Effector memory CD4-positive, alpha-beta T cell (primary cell): ENCODE data around the gene CLEC16A.
A peak's percentile ranks its signal among the peaks of the same experiment; 100 is the strongest.

Experiments used
- DNase-seq, 3 donors: peaks; one replicate each; pipeline ENCODE4 v3.0.0-alpha.2; 2020
- H3K27ac ChIP-seq: 2 replicates; pipeline ENCODE4 v1.7.0; 2013; ENCODE audit warnings: mild to moderate bottlenecking, low read length, moderate library complexity; ENCODE audit not compliant: insufficient read depth, poor library complexity, severe bottlenecking
- H3K27me3 ChIP-seq: replicated peaks from 2 replicates; pipeline ENCODE4 v1.7.0; 2013; ENCODE audit warnings: mild to moderate bottlenecking, low read length; ENCODE audit not compliant: insufficient read depth, control insufficient read depth, poor library complexity, severe bottlenecking
- H3K36me3 ChIP-seq: 2 replicates; pipeline ENCODE4 v1.7.0; 2013; ENCODE audit warnings: mild to moderate bottlenecking, low read length, moderate library complexity; ENCODE audit not compliant: control insufficient read depth, insufficient read depth
- H3K4me1 ChIP-seq: 2 replicates; pipeline ENCODE4 v1.7.0; 2013; ENCODE audit warnings: low read length, mild to moderate bottlenecking; ENCODE audit not compliant: control insufficient read depth, insufficient read depth, poor library complexity, severe bottlenecking
- H3K4me3 ChIP-seq: 2 replicates; pipeline ENCODE4 v1.7.0; 2013; ENCODE audit warnings: low read length, low read depth, mild to moderate bottlenecking; ENCODE audit not compliant: insufficient read depth, poor library complexity, severe bottlenecking
- H3K9me3 ChIP-seq: 2 replicates; pipeline ENCODE4 v1.7.0; 2013; ENCODE audit warnings: mild to moderate bottlenecking, low read length, moderate library complexity; ENCODE audit not compliant: control insufficient read depth

Gene CLEC16A

DNA sequence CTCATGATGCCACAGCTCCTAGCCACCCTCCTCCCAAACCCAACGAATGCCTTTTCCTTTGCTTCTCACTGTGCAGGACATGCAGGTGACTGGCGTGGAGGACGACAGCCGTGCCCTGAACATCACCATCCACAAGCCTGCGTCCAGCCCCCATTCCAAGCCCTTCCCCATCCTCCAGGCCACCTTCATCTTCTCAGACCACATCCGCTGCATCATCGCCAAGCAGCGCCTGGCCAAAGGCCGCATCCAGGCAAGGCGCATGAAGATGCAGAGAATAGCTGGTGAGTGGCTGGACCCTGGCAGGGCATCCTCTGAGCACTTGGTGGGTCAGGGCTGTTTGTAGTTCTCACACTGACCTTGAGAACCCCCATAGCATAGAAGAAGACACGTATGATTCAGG, 179.3 kb downstream of the CLEC16A start:
- Histone ChIP-seq H3K27me3 (no peaks in the 10 kb centered on the region), H3K36me3 (peaks cover 17% of the 10 kb centered on the region), H3K27ac (no peak overlapping the region), H3K4me3 (no peak overlapping the region), H3K9me3 (no peaks in the 10 kb centered on the region), H3K4me1 (no peaks in the 10 kb centered on the region)
- no peak for DNase-seq

DNA sequence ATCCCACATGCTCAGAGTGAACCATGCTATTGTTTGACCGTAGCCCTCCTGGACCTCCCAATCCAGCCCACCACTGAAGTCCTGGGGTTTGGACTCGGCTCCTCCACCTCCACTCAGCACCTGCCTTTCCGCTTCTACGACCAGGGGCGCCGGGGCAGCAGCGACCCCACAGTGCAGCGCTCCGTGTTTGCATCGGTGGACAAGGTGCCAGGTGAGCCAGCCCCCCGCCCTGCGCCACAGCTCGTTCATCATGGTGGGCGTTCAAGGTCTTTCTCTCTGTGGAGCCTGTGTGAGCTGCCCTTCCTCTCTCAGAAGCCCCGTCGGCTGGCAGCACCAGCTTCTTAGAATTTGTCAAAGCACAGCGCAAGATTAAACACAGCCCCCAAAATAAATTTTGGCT, 181.6 kb downstream of the CLEC16A start:
- Histone ChIP-seq H3K4me1 (no peaks in the 10 kb centered on the region), H3K27ac (no peak overlapping the region), H3K36me3 (peaks cover 17% of the 10 kb centered on the region), H3K9me3 (no peaks in the 10 kb centered on the region), H3K27me3 (no peaks in the 10 kb centered on the region), H3K4me3 (no peak overlapping the region)
- DNase-seq, result no peak

DNA sequence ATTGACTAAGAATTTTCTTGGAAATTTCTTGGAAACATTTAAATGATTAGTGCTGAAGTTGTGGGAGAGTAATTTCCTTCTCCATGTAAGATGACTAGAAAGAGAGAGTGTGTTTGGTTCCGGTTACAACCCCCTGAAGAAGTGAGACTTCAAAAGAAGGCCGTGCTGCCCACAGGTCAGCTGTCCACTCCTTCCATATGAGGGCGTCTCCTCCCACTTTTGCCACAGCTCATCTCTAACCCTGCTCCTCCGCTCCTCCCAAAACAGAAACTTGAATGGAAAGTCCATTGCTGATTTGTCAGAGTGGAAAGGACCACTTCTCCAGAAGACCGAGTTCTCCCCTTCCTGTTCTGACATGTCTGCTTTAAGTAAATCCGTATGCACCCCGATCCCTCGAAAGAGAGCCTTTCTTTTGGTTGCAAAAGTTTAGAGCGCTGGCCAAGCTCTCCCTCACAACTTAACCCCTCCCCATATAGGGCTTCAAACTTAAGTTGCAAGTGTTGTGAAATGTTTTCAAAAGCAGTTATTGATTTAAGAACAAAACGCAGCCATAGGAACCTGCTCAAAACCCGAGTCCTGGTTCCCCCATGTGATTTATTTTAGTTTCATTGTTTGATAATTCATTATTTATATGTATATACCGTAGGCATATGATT, 182.2 kb downstream of the CLEC16A start:
- no peaks in the 10 kb centered on the region for H3K9me3 ChIP-seq
- H3K36me3 ChIP-seq, result peaks cover 17% of the 10 kb centered on the region
- H3K4me1 ChIP-seq, result no peaks in the 10 kb centered on the region
- no peak overlapping the region for H3K4me3 ChIP-seq
- H3K27me3 ChIP-seq, result no peaks in the 10 kb centered on the region
- DNase-seq, result no peak
- H3K27ac ChIP-seq, result no peak overlapping the region

DNA sequence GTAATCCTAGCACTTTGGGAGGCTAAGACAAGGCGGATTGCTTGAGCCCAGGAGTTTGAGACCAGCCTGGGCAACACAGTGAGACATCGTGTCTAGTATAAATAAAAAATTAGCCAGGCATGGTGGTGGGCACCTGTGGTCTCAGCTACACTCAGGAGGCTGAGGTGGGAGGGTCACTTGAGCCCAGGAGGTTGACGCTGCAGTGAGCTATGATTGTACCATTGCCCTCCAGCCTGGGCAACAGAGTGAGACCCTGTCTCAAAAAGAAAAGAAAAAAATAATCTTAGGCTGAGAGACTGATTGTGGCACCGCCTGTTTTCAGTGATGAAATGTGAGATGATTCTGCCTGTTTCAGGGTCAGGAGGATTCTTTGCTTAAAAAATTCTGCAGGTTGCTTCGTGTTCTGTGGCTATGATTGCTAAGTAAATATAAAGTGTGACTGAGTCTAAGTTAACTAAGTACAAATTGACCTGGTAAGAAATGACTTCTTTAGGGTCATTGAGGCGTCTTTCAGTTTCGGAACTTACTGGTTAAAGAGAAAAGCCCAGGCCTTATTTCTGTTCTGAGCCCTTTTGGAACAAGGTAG, 183.3 kb downstream of the CLEC16A start:
- DNase-seq, result no peak
- Histone ChIP-seq H3K9me3 (no peaks in the 10 kb centered on the region), H3K4me3 (no peak overlapping the region), H3K36me3 (peaks cover 17% of the 10 kb centered on the region), H3K27ac (no peak overlapping the region), H3K27me3 (no peaks in the 10 kb centered on the region), H3K4me1 (no peaks in the 10 kb centered on the region)

DNA sequence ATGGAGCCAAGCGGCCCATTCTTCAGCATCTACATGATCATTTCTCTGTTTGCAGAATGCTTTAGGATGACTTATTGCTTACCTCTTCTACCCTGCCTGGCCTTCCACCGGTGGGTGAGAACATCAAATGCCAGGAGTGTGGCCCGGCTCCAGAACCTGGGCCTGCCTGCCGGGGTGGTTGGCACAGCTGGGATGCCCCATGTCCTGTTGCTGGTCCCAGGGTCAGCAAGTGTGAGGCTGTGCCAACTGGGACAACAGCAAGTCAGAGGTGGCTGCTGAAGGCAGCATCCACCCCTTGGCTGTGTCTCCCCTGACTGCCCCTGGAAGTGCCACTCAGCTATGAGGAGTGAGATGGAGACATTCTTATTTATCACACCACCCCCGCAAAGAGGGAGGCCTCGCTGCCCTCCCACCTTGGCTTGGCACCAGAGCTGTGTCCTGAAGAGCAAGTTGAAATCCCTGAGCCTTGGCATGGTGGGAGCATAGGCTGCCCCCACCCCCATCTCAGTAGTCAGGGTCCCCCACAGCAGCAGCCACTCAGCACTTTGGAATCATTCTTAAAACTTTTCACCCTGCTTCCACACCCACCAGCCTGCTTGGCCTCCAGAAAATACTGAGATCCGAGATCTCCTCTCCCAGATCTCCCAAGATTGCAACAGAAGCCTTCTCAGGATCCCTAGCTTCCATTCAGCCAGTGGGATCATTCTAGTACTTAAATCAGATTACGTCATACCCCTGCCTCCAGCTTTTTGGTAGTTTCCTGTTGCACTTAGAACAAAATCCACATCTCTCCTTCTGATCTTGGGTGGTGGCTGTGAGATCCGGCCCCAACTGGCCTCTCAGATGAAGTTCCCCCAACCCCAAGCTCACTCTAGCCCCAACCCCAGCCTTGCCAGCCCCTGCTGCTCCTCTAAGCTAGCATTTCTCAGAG, 184.1 kb downstream of the CLEC16A start:
- H3K9me3 ChIP-seq, result no peaks in the 10 kb centered on the region
- H3K27ac ChIP-seq, result peak overlapping the region; percentile 7
- H3K27me3 ChIP-seq, result no peaks in the 10 kb centered on the region
- peaks cover 11% of the 10 kb centered on the region for H3K36me3 ChIP-seq
- DNase-seq, result no peak
- H3K4me3 ChIP-seq, result no peak overlapping the region
- no peaks in the 10 kb centered on the region for H3K4me1 ChIP-seq

DNA sequence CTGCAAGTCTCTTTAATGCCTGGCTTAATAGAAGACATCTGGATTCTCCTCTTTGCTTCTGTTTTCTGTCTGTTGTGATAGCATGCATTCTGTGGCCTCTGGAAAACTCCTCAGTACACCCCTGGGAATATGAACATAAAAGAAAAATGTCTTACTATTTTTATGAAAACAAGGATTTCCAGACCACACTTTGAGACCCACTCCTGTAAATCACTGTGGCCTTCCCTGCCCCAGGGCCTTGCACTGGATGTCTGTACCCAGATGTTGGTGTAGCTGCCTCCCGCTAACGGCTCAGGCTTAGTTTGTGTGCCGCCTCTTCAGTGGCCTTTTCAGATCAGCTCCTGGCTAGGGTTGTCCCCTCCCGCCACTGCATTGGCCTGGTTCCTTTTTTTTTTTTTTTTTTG, 185.0 kb downstream of the CLEC16A start:
- no peaks in the 10 kb centered on the region for H3K4me1 ChIP-seq
- no peak for DNase-seq

DNA sequence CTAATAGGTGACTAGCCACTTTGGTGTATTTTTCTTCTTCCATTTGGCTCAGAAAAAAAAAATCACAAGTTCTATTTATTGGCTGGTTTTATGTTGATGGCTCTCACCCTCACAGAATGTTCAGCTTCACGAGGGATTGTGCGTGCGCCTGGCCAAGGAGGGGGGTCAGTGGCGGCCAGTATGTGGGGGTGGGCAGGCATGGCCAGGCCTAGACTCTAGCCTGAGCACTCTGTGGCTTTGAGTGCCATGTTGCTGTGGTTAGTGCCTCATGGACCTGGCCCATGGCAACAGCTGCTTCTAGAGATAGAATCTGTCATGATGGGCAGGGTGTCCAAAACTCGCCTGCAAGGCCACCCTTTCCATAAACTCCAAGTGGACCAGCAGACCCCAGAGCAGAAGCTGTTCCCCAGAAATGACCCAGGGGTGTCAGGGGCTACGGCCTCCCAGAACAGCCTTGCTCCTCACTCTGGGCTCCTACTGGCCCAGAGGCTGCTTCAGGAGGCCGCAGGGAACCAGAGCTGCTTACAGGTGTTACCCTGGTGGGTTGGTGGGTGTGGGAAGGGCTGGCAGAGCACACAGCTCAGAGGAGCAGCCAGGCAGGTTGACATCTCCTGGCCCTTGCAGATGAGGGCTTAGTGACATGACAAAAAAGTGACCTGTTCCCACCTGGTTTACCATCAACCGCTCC, 186.8 kb downstream of the CLEC16A start:
- no peaks in the 10 kb centered on the region for H3K9me3 ChIP-seq
- H3K27ac ChIP-seq, result no peak overlapping the region
- DNase-seq, result no peak
- no peaks in the 10 kb centered on the region for H3K36me3 ChIP-seq
- no peaks in the 10 kb centered on the region for H3K27me3 ChIP-seq
- H3K4me3 ChIP-seq, result no peak overlapping the region
- H3K4me1 ChIP-seq, result no peaks in the 10 kb centered on the region

More for the DNA sequence above, 185.0 kb downstream of the CLEC16A start:
- H3K27me3 ChIP-seq, result no peaks in the 10 kb centered on the region
- no peaks in the 10 kb centered on the region for H3K9me3 ChIP-seq
- no peak overlapping the region for H3K4me3 ChIP-seq
- H3K36me3 ChIP-seq, result peaks cover 2% of the 10 kb centered on the region
- no peak overlapping the region for H3K27ac ChIP-seq

DNA sequence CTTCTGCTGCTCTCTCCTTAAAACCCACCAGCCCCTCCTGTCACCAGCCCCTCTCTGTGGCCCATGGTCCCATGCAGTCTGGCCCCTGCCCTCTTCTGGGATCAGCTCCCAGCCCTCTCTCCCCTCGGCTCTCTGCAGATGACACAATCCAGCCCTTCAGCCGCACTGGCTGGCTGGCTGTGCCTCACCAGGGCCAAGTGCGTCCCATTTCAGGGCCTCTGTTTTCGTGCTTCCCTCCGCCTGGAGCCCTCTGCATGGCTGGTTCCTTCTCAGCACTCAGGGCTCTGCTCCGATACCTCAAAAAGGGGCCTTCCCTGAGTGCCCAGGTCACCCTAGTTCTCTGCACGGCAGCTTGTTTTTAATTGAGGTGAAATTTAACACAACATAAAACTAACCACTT, 187.3 kb downstream of the CLEC16A start:
- Histone ChIP-seq H3K36me3 (no peaks in the 10 kb centered on the region), H3K9me3 (no peaks in the 10 kb centered on the region), H3K27ac (no peak overlapping the region), H3K4me1 (no peaks in the 10 kb centered on the region), H3K4me3 (no peak overlapping the region), H3K27me3 (no peaks in the 10 kb centered on the region)
- DNase-seq, result no peak

DNA sequence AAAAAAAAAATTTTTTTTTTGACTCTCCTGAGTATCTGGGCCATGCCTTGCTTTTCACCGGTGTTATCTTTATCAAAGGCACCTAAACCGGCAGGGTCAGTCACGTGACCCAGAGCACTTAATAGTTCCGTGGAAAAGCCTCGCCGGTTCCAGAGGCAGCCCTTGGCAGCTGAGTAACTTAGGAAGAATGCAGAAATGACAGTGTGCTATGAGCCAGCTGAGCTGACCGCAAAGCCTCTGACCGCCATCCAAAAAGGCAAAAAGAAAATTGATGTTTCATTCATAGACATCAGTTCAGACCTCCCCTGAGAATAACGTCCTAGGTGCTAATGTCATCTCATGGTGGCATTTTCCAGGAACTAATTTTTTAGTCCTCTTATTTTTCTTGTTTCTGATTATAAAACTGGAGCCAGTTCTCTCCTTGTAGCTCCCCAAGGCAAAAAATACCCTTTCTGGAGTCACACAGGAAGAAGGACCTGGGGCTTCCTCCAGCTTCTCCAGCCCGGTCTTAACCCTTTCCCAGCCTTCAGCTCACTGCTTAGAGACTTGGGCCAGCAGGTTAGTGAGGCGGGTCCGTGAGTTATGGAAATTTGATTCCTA, 189.1 kb downstream of the CLEC16A start:
- no peak for DNase-seq
- Histone ChIP-seq H3K27ac (no peak overlapping the region), H3K9me3 (no peaks in the 10 kb centered on the region), H3K36me3 (no peaks in the 10 kb centered on the region), H3K27me3 (no peaks in the 10 kb centered on the region), H3K4me3 (no peak overlapping the region), H3K4me1 (no peaks in the 10 kb centered on the region)
